Ovary (tissue), 3 donors: ENCODE results near the gene HORMAD1.

ENCODE experiments used
- POLR2A ChIP-seq: fragments of 450-650 bp; IDR thresholded peaks from one replicate; pipeline ENCODE4 v1.6.1; 2017; ENCODE audit warnings: antibody characterized with exemption, mild to moderate bottlenecking, moderate library complexity
- TF ChIP-seq, protein P1 (sequence below), 3 donors: fragments of 450-650 bp in 2 of 3; fragments of 200-600 bp in 1 of 3; IDR thresholded peaks; one replicate each; pipeline versions ENCODE4 v1.5.1 to v1.8.0; 2016 to 2022; ENCODE audit warnings: antibody characterized with exemption in 3 of 3, mild to moderate bottlenecking in 1 of 3
- donor health status: DM: no; HTN: no; CAD: no.

DNA sequence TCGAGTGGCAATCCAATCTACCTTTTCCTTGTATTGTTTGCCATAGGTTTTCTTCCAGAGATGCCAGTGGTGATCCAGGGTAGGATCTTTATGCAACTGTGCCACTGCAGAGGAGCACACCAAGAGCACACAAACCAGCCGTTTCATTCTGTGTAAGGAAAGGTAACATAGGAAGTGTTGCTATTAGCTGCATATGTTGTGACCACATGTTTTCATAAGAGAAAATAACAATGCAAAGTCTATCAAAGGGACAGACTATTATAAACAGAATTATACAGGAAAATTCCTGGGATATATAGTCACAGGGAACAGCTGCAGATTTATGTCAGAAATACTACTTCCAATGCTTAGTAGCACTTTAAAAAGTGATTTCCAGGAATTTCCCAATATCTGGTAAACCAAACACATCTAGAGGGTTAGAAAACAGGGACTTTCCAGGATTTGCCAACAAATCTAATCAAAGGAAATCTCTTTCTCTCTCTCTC lies 44.0 kb upstream of the HORMAD1 start:
- TF ChIP-seq, protein P1, sequence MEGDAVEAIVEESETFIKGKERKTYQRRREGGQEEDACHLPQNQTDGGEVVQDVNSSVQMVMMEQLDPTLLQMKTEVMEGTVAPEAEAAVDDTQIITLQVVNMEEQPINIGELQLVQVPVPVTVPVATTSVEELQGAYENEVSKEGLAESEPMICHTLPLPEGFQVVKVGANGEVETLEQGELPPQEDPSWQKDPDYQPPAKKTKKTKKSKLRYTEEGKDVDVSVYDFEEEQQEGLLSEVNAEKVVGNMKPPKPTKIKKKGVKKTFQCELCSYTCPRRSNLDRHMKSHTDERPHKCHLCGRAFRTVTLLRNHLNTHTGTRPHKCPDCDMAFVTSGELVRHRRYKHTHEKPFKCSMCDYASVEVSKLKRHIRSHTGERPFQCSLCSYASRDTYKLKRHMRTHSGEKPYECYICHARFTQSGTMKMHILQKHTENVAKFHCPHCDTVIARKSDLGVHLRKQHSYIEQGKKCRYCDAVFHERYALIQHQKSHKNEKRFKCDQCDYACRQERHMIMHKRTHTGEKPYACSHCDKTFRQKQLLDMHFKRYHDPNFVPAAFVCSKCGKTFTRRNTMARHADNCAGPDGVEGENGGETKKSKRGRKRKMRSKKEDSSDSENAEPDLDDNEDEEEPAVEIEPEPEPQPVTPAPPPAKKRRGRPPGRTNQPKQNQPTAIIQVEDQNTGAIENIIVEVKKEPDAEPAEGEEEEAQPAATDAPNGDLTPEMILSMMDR (IDR thresholded peaks at IDR 0.05): no peak
- TF ChIP-seq POLR2A: no peak
